HuH-7 (cell line): Measurements from ENCODE around the gene SOWAHA.
"Not testable (repeated sequence)": the region's sequence is repeated elsewhere in the genome, so short reads cannot be mapped to it uniquely, and the experiment has no call there.

ENCODE experiments used
- DNase-seq: peaks from one replicate; pipeline ENCODE4 v3.0.0; 2011; ENCODE audit warnings: low spot score

Gene SOWAHA

DNA sequence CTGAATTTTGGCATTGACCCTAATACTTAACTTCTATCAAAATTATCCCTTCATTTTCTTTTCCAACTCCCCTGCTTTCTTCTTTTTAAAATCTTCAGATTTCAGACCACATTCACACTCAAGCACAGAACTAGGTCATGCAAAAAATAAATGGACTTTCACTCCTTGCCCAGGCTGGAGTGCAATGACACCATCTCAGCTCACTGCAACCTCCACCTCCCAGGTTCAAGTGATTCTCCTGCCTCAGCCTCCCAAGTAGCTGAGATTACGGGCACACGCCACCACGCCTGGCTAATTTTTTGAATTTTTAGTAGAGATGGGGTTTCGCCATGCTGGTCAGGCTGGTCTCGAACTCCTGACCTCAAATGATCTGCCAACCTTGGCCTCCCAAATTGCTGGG is 41.9 kb downstream of the SOWAHA start:
- not testable (repeated sequence) for DNase-seq

DNA sequence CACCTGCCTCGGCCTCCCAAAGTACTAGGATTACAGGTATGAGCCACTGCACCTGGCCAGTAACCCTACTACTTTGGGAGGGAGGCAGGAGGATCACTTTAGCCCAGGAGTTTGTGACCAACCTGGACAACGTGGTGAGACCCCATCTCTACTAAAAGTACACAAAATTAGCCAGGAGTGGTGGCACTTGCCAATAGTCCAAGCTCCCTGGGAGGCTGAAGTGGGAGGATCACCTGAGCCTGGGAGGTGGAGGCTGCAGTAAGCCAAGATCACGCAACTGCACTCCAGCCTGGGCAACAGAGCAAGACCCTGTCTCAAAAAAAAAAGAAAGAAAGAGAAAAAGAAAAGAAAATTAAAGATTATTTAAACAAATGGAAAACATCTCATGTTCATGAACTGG is 42.9 kb downstream of the SOWAHA start:
- no peak for DNase-seq

DNA sequence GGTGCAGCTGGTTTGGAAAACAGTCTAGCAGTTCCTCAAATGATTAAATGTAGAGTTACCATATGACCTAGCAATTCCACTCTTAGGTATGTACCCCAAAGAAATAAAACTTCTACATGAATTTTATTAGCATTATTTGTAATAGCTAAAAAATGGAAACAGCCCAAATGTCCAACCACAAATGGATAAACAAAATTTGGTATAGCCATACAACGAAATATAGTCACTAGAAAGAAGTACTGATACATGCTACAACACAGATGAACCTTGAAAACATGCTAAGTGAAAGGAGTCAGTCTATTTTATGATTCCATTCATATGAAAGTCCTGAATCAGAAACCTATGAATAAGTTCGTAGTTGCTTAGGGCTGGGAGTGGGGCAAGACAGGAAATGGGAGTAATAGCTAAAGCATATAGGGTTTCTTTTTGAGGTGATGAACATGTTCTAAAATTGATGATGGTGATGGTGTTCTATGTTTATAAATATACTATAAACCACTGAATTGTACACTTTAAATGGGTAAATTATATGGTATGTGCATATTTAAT is 46.9 kb downstream of the SOWAHA start:
- DNase-seq: no peak

DNA sequence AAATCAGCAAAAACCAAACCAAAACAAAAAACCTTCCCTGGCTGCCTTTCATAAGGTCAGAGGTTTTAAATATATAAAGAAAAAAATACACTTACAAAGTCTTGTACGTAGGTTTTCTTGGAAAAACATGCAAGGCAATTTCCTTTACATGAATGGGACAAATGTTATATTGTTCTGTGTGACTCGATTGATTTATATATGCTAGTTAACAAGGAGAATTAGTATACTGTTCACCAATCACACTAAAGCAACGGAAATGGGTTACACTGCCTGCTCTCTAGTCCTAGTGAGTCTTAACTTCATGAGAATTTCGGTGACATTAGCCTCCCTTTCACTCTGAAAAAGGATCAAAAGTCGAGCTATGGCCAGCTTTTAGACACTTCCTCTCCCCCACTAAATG is 47.6 kb downstream of the SOWAHA start:
- DNase-seq: no peak

DNA sequence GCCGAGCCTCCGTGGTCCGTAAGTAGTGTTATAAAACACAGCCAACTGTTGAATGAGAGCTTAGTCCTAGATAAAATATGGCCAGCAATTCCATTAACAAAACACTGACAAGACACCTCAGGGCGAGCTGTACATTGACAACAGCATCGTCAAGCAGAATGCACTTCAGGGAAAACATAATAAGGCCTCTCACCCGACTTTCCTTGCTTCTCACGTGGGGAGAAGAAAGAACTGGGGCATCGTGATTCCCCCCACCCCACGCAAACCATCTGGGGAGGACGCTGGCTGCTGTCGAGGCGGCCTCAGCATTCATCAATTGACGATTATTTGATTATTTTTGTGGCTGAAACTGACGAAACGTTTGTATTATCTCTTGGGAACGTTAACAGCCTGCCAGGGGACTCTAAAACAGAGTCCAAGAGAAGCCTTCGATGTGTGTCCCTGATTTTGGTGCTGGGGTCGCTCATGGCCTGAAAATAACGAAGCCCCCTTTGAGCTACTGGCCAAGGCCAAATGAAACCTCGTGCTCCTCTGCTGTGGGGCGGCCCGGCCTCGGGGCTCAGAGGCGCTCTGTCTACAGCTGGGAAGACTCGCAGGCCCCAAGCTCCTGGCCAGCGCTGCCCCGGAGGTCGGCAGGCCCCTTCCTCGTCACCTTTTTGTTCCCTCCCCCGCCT is 52.7 kb downstream of the SOWAHA start:
- DNase-seq: no peak
